HG03469 (cell line): ENCODE measurements around the gene RBPJ.
"Not testable (repeated sequence)": the region's sequence is repeated elsewhere in the genome, so short reads cannot be mapped to it uniquely, and the experiment has no call there.

Experiments used
- ATAC-seq: cut with Tn5 transposase; IDR thresholded peaks from one replicate; pipeline ENCODE4 v1.9.1; 2021; ENCODE audit warnings: mild to moderate bottlenecking, moderate library complexity, moderate number of reproducible peaks; ENCODE audit not compliant: unreplicated experiment

The RBPJ gene

GRCh38 chr4:26369132-26369531 lies 48.3 kb downstream of the RBPJ start:
- no peak for ATAC-seq

GRCh38 chr4:26369581-26369980 lies 48.8 kb downstream of the RBPJ start:
- no peak for ATAC-seq

GRCh38 chr4:26372076-26372475 lies 51.3 kb downstream of the RBPJ start:
- no peak for ATAC-seq

- peak; percentile 86 for ATAC-seq
Observed at GRCh38 chr4:26372525-26373172, 51.8 kb downstream of the RBPJ start.

GRCh38 chr4:26375551-26375950 lies 54.7 kb downstream of the RBPJ start:
- no peak for ATAC-seq

GRCh38 chr4:26377328-26378311 lies 56.8 kb downstream of the RBPJ start:
- ATAC-seq: no peak

- ATAC-seq: no peak
Observed at GRCh38 chr4:26379837-26380236, 59.0 kb downstream of the RBPJ start.

- no peak for ATAC-seq
Observed at GRCh38 chr4:26380740-26381139, 59.9 kb downstream of the RBPJ start.

GRCh38 chr4:26384380-26385057 lies 63.7 kb downstream of the RBPJ start:
- ATAC-seq: no peak

GRCh38 chr4:26385690-26386089 lies 64.9 kb downstream of the RBPJ start:
- no peak for ATAC-seq

- no peak for ATAC-seq
Observed at GRCh38 chr4:26386386-26386785, 65.6 kb downstream of the RBPJ start.

GRCh38 chr4:26388671-26389070 lies 67.9 kb downstream of the RBPJ start:
- no peak for ATAC-seq

GRCh38 chr4:26397086-26397485 lies 76.3 kb downstream of the RBPJ start:
- no peak for ATAC-seq

GRCh38 chr4:26400132-26400531 lies 79.3 kb downstream of the RBPJ start:
- ATAC-seq: no peak

- not testable (repeated sequence) for ATAC-seq
Observed at GRCh38 chr4:26402017-26402416, 81.2 kb downstream of the RBPJ start.

- no peak for ATAC-seq
Observed at GRCh38 chr4:26402458-26402857, 81.6 kb downstream of the RBPJ start.

GRCh38 chr4:26404743-26405206 lies 84.0 kb downstream of the RBPJ start:
- no peak for ATAC-seq

GRCh38 chr4:26406346-26406975 lies 85.6 kb downstream of the RBPJ start:
- no peak for ATAC-seq

- no peak for ATAC-seq
Observed at GRCh38 chr4:26407476-26407875, 86.7 kb downstream of the RBPJ start.

GRCh38 chr4:26410385-26411293 lies 89.8 kb downstream of the RBPJ start:
- ATAC-seq: peak; percentile 68
